Upper lobe of left lung (tissue), 4 donors: ENCODE measurements around the gene SAMMSON.

Experiments
- EP300 ChIP-seq, 4 donors: sonication (generic); formaldehyde crosslinking; IDR thresholded peaks; one replicate each; pipeline ENCODE4 v1.5.1; 2017; ENCODE audit warnings: antibody characterized with exemption in 4 of 4, control low read depth in 2 of 4
- POLR2A ChIP-seq, 4 donors: fragments of 450-650 bp; IDR thresholded peaks; one replicate each; pipeline ENCODE4 v1.5.1; 2016 to 2017; ENCODE audit warnings: antibody characterized with exemption in 4 of 4, mild to moderate bottlenecking in 2 of 4
- POLR2AphosphoS5 ChIP-seq, 2 donors: sonication (generic); formaldehyde crosslinking; IDR thresholded peaks; one replicate each; pipeline ENCODE4 v1.5.1; 2017; ENCODE audit warnings: antibody characterized with exemption in 2 of 2
- TF ChIP-seq, protein P1 (sequence below), 6 experiments: fragments of 450-650 bp in 4 of 6; fragments of 200-600 bp in 2 of 6; sonication (generic) in 2 of 6; IDR thresholded peaks; one replicate each; pipeline ENCODE4 v1.5.1; 2016 to 2019; ENCODE audit warnings: antibody characterized with exemption in 6 of 6

- TF ChIP-seq, protein P1, sequence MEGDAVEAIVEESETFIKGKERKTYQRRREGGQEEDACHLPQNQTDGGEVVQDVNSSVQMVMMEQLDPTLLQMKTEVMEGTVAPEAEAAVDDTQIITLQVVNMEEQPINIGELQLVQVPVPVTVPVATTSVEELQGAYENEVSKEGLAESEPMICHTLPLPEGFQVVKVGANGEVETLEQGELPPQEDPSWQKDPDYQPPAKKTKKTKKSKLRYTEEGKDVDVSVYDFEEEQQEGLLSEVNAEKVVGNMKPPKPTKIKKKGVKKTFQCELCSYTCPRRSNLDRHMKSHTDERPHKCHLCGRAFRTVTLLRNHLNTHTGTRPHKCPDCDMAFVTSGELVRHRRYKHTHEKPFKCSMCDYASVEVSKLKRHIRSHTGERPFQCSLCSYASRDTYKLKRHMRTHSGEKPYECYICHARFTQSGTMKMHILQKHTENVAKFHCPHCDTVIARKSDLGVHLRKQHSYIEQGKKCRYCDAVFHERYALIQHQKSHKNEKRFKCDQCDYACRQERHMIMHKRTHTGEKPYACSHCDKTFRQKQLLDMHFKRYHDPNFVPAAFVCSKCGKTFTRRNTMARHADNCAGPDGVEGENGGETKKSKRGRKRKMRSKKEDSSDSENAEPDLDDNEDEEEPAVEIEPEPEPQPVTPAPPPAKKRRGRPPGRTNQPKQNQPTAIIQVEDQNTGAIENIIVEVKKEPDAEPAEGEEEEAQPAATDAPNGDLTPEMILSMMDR (IDR thresholded peaks at IDR 0.05): no peak
- TF ChIP-seq POLR2A (IDR thresholded peaks at IDR 0.05): no peak
- TF ChIP-seq EP300 (IDR thresholded peaks at IDR 0.05): no peak
- TF ChIP-seq POLR2AphosphoS5 (IDR thresholded peaks at IDR 0.05): no peak
Measured at GRCh38 chr3:70065696-70066253, 66.2 kb downstream of the SAMMSON start.
